Keratinocyte (primary cell): ENCODE results near the gene MS4A6A. TPM values are rescaled to one million over a fixed set of nuclear protein-coding genes. Genes with fewer than 3 reads are reported as not detected.
"Not testable (repeated sequence)": the region's sequence is repeated elsewhere in the genome, so short reads cannot be mapped to it uniquely, and the experiment has no call there.

Experiments used
- DNase-seq: peaks from one replicate; pipeline ENCODE4 v3.0.0-alpha.2; 2011; ENCODE audit warnings: low read depth, missing footprints, low spot score
- FAIRE-seq: peaks from 2 replicates; lab custom pipeline; 2011; peaks lifted over from hg19 to GRCh38; lab: Jason Lieb, UNC
- H2AFZ ChIP-seq: 2 replicates; pipeline ENCODE4 v1.6.0; 2012; ENCODE audit warnings: low read length, control low read depth, inconsistent platforms; ENCODE audit not compliant: control insufficient read depth
- H3K27ac ChIP-seq: 2 replicates; pipeline ENCODE4 v1.5.1; 2011; ENCODE audit warnings: low read length; ENCODE audit not compliant: control insufficient read depth, insufficient read depth
- H3K27me3 ChIP-seq: 3 replicates; pipeline ENCODE4 v1.6.0; 2011; ENCODE audit warnings: low read length; ENCODE audit not compliant: control insufficient read depth, insufficient read depth; ENCODE audit errors: extremely low read depth
- H3K36me3 ChIP-seq, 2 experiments: 2 replicates in 1 of 2; 3 replicates in 1 of 2; pipeline ENCODE4 v1.5.1; 2011; ENCODE audit warnings: low read length in 2 of 2, mild to moderate bottlenecking in 1 of 2; ENCODE audit not compliant: control insufficient read depth in 2 of 2, insufficient read depth in 2 of 2; ENCODE audit errors: extremely low read depth in 1 of 2
- H3K4me1 ChIP-seq: 3 replicates; pipeline ENCODE4 v1.5.1; 2011; ENCODE audit warnings: low read length; ENCODE audit not compliant: control insufficient read depth, insufficient read depth; ENCODE audit errors: extremely low read depth
- H3K4me2 ChIP-seq: 3 replicates; pipeline ENCODE4 v1.6.0; 2011; ENCODE audit warnings: low read depth, low read length; ENCODE audit not compliant: control insufficient read depth, insufficient read depth; ENCODE audit errors: extremely low read depth
- H3K4me3 ChIP-seq, 3 experiments: fragments of 200-600 bp in 1 of 3; sonication (generic) in 1 of 3; 2 replicates in 2 of 3; 3 replicates in 1 of 3; pipeline ENCODE4 v1.5.1; 2011 to 2016; ENCODE audit warnings: low read length in 3 of 3, mild to moderate bottlenecking in 3 of 3, control low read depth in 2 of 3, inconsistent platforms in 1 of 3, low read depth in 1 of 3, mixed read lengths in 1 of 3, mixed run types in 1 of 3, moderate library complexity in 1 of 3; ENCODE audit not compliant: control insufficient read depth in 2 of 3, insufficient read depth in 2 of 3; ENCODE audit errors: extremely low read depth in 1 of 3
- H3K79me2 ChIP-seq: 2 replicates; pipeline ENCODE4 v1.6.0; 2012; ENCODE audit warnings: low read length; ENCODE audit not compliant: control insufficient read depth, insufficient read depth
- H3K9ac ChIP-seq: 3 replicates; pipeline ENCODE4 v1.6.0; 2011; ENCODE audit warnings: low read length; ENCODE audit not compliant: control insufficient read depth, insufficient read depth; ENCODE audit errors: extremely low read depth
- H3K9me1 ChIP-seq: 3 replicates; pipeline ENCODE4 v1.6.0; 2011; ENCODE audit warnings: low read length; ENCODE audit not compliant: control insufficient read depth, insufficient read depth; ENCODE audit errors: extremely low read depth
- H3K9me3 ChIP-seq: 2 replicates; pipeline ENCODE4 v1.5.1; 2012; ENCODE audit warnings: low read depth, low read length; ENCODE audit not compliant: control insufficient read depth
- H4K20me1 ChIP-seq: 3 replicates; pipeline ENCODE4 v1.6.0; 2011; ENCODE audit warnings: low read length; ENCODE audit not compliant: control insufficient read depth, insufficient read depth; ENCODE audit errors: extremely low read depth
- EZH2 ChIP-seq: IDR thresholded peaks from one replicate; pipeline ENCODE4 v1.6.1; 2012; ENCODE audit warnings: inconsistent platforms, mild to moderate bottlenecking, low read length, moderate library complexity
- dilution Hi-C: fragments of 300-500 bp; cut with MboI; formaldehyde crosslinking; loops from one replicate; pipeline ENCODE4 v1.7.0; 2020; ENCODE audit warnings: low sequenced_read_pairs; ENCODE audit not compliant: extremely low pct_ligation_motif_present
- polyA plus RNA-seq, 5 experiments: library from polyadenylated mRNA; depleted of rRNA in 3 of 5; stranded (reverse) in 3 of 5; stranded (forward) in 1 of 5; unstranded in 1 of 5; fragments of >200 nt; gene quantifications; 1 replicate in 1 of 5; 2 replicates in 3 of 5; 3 replicates in 1 of 5; pipeline versions ENCODE4 v1.2.1 to v1.2.3, GENCODE V29; 2011 to 2012; ENCODE audit warnings: missing spikeins in 2 of 5, low read depth in 1 of 5, low replicate concordance in 1 of 5
- TF ChIP-seq, protein P1 (sequence below), 3 experiments: IDR thresholded peaks in 1 of 3; conservative IDR thresholded peaks in 1 of 3; optimal IDR thresholded peaks in 1 of 3; 2 replicates in 2 of 3; 3 replicates in 1 of 3; pipeline versions ENCODE3 to v1.5.1; 2011; ENCODE audit warnings: low read length in 3 of 3, mild to moderate bottlenecking in 3 of 3, moderate library complexity in 2 of 3, control low read depth in 1 of 3, inconsistent platforms in 1 of 3; ENCODE audit not compliant: insufficient read depth in 2 of 3; ENCODE audit errors: extremely low read depth in 1 of 3

Gene MS4A6A
- polyA plus RNA-seq, 1 donor (not counting 4 experiments of a cell fraction or from before 2014, with no cell fraction given), result not detected

DNA sequence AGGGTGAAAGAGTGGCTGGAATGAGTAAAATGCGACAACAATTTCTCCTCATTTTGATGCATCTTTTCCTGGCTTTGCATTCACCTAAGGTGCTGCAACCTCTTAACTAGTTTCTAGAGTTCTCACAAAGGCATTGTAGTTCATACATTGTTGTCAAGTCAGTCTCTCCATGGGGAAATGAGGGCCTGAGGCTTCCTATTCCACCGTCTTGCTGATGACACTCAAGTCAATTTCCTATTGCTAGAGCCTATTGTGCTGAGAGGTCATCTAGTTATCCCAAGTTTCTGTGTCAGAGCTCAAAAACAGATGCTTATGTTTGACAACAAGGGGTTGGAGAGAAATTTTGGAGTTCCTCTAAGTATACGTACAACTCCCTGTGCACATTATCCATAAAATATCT is 11.6 kb upstream of the MS4A6A start:
- no peaks in the 10 kb centered on the region for H3K9me1 ChIP-seq
- dilution Hi-C loops, result no loop called here
- no peaks in the 10 kb centered on the region for H3K27me3 ChIP-seq
- no peak for TF ChIP-seq EZH2
- TF ChIP-seq, protein P1, sequence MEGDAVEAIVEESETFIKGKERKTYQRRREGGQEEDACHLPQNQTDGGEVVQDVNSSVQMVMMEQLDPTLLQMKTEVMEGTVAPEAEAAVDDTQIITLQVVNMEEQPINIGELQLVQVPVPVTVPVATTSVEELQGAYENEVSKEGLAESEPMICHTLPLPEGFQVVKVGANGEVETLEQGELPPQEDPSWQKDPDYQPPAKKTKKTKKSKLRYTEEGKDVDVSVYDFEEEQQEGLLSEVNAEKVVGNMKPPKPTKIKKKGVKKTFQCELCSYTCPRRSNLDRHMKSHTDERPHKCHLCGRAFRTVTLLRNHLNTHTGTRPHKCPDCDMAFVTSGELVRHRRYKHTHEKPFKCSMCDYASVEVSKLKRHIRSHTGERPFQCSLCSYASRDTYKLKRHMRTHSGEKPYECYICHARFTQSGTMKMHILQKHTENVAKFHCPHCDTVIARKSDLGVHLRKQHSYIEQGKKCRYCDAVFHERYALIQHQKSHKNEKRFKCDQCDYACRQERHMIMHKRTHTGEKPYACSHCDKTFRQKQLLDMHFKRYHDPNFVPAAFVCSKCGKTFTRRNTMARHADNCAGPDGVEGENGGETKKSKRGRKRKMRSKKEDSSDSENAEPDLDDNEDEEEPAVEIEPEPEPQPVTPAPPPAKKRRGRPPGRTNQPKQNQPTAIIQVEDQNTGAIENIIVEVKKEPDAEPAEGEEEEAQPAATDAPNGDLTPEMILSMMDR (optimal IDR thresholded peaks at IDR 0.05 in 1 of 3, IDR thresholded peaks at IDR 0.05 in 1 of 3, conservative IDR thresholded peaks at IDR 0.05 in 1 of 3; ENCODE audit: extremely low read depth in 1 of 3, insufficient read depth in 2 of 3, low read length in 3 of 3), result no peak
- H3K9ac ChIP-seq, result no peak overlapping the region
- no peak overlapping the region for H3K4me2 ChIP-seq
- H2AFZ ChIP-seq, result no peak overlapping the region
- no peaks in the 10 kb centered on the region for H3K9me3 ChIP-seq
- no peaks in the 10 kb centered on the region for H3K79me2 ChIP-seq
- H3K4me1 ChIP-seq, result no peaks in the 10 kb centered on the region
- no peak overlapping the region for H3K27ac ChIP-seq
- H3K36me3 ChIP-seq, result no peaks in the 10 kb centered on the region
- H4K20me1 ChIP-seq, result no peaks in the 10 kb centered on the region
- DNase-seq, result no peak
- H3K4me3 ChIP-seq, result no peak overlapping the region
- no peak for FAIRE-seq

DNA sequence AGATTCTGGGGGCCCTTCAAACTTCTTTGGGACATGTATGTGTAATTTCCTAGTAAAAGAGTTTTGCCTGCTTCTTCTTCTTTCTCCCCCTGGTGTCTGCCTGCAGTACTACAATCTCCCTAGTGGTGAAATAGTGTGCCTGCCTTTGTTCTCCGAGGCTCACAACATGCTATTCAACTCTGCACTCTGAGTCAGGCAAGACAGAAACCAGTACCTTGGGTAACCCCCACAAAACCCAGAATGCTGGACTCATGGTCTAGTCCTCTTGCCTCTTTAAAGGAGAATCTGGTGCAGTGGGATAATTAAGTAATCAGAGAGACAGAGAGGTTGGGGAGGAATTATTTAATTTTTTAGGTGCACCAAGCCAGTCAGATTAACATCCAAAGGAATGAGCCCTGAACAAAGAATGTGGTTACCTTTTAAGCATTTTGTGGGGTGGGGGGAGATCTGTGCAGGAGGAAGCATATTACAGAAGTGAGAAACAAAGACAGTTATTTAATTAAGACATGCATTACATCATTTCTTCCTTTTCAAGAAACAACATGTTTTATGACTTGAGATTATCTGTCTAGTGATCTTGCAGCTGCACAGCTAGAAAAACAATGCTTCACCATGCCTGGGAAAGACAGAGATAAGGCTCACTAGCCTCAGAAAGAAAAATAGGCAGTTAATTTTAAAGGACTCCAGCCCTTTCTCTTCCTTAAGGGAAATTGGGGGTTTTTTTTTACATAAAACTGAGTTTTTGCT is 11.0 kb upstream of the MS4A6A start:
- Histone ChIP-seq H3K27ac (no peak overlapping the region), H2AFZ (no peak overlapping the region), H3K4me1 (no peaks in the 10 kb centered on the region), H4K20me1 (no peaks in the 10 kb centered on the region), H3K4me3 (no peak overlapping the region), H3K9me3 (no peaks in the 10 kb centered on the region), H3K4me2 (no peak overlapping the region), H3K9ac (no peak overlapping the region), H3K9me1 (no peaks in the 10 kb centered on the region), H3K27me3 (no peaks in the 10 kb centered on the region), H3K36me3 (no peaks in the 10 kb centered on the region), H3K79me2 (no peaks in the 10 kb centered on the region)
- DNase-seq, result peak; percentile 36
- FAIRE-seq, result no peak
- no peak for TF ChIP-seq EZH2
- TF ChIP-seq, protein P1 (optimal IDR thresholded peaks at IDR 0.05 in 1 of 3, IDR thresholded peaks at IDR 0.05 in 1 of 3, conservative IDR thresholded peaks at IDR 0.05 in 1 of 3; ENCODE audit: extremely low read depth in 1 of 3, insufficient read depth in 2 of 3, low read length in 3 of 3), result peak; percentile 61 to 96 (median 94)
- dilution Hi-C loops, result no loop called here

DNA sequence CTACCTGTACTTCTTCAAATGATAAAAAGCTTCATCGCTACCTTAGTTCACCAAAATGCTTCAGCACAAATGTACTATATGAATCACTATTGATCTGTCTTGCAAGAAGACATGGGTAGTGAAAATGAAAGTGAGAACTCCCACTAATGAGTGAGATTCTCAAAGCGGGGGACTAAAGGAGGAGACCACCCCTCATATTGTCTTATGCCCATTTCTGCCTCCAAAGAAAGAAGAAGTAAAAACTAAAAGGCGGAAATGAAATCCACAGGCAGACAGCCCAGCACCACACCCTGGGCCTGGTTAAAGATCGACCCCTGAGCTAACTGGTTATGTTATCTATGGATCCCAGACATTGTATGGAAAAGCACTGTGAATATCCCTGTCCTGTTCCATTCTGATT is 9.7 kb upstream of the MS4A6A start:
- H2AFZ ChIP-seq, H3K27ac ChIP-seq, DNase-seq, FAIRE-seq, dilution Hi-C loops, H3K4me2 ChIP-seq, H3K36me3 ChIP-seq, H3K4me3 ChIP-seq, H3K9me1 ChIP-seq, H3K27me3 ChIP-seq, H3K9me3 ChIP-seq, H3K79me2 ChIP-seq, H3K9ac ChIP-seq, H3K4me1 ChIP-seq, H4K20me1 ChIP-seq: not testable (repeated sequence)

DNA sequence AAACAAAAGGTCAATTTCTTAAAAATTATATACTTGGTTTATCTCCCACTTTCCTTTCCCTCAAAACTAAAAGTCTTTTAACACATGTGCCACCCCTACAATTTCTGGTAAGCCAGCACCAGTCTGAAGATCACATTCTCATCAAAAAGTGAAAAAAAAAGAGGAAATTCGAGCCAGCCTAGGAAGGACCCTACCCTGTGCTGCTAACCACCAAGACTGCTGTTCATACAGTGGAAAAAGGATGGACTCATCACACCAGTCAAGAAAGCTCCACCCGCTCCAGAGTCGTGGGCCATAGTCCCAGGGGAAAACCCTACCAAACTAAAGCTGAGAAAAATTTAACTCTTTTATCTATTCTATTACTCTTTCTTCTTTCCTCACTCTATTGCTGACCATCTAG is 5.6 kb upstream of the MS4A6A start:
- H3K4me2 ChIP-seq, H2AFZ ChIP-seq, H3K9ac ChIP-seq, H3K79me2 ChIP-seq, FAIRE-seq, H3K4me3 ChIP-seq, H3K36me3 ChIP-seq, dilution Hi-C loops, H3K9me3 ChIP-seq, H3K27ac ChIP-seq, DNase-seq, H3K9me1 ChIP-seq, H3K4me1 ChIP-seq, H4K20me1 ChIP-seq, H3K27me3 ChIP-seq: not testable (repeated sequence)
